HPDE6-E6E7 (cell line): ENCODE data around the gene XRN2.
"Not testable (repeated sequence)": the region's sequence is repeated elsewhere in the genome, so short reads cannot be mapped to it uniquely, and the experiment has no call there.

Source experiments
- DNase-seq: peaks from one replicate; pipeline ENCODE4 v3.0.0; 2011; ENCODE audit warnings: missing footprints; ENCODE audit errors: extremely low spot score

XRN2 gene

GRCh38 chr20:21423712-21424111 lies 120.6 kb downstream of the XRN2 start:
- not testable (repeated sequence) for DNase-seq

- DNase-seq: no peak
Observed at GRCh38 chr20:21424846-21425245, 121.7 kb downstream of the XRN2 start.

- no peak for DNase-seq
Observed at GRCh38 chr20:21430020-21430419, 126.9 kb downstream of the XRN2 start.

GRCh38 chr20:21432911-21433310 lies 129.8 kb downstream of the XRN2 start:
- DNase-seq: no peak

- no peak for DNase-seq
Observed at GRCh38 chr20:21433329-21433890, 130.3 kb downstream of the XRN2 start.

GRCh38 chr20:21435576-21435975 lies 132.4 kb downstream of the XRN2 start:
- DNase-seq: no peak

GRCh38 chr20:21436205-21436604 lies 133.1 kb downstream of the XRN2 start:
- peak; percentile 96 for DNase-seq

GRCh38 chr20:21437248-21437647 lies 134.1 kb downstream of the XRN2 start:
- no peak for DNase-seq

GRCh38 chr20:21437816-21438215 lies 134.7 kb downstream of the XRN2 start:
- DNase-seq: no peak
